Urinary bladder (tissue), 4 donors: ENCODE results near the gene TNIK. TPM values are rescaled to one million over a fixed set of nuclear protein-coding genes. Genes with fewer than 3 reads are reported as not detected.

Experiments used
- DNase-seq: peaks from one replicate; pipeline ENCODE4 v3.0.0-alpha.2; 2015; ENCODE audit errors: extremely low spot score
- H3K27ac ChIP-seq: one replicate; pipeline ENCODE4 v1.5.1; 2013; ENCODE audit warnings: low read depth, mild to moderate bottlenecking, moderate library complexity
- H3K36me3 ChIP-seq: one replicate; pipeline ENCODE4 v1.6.1; 2013; ENCODE audit warnings: mild to moderate bottlenecking, moderate library complexity; ENCODE audit not compliant: insufficient read depth
- H3K4me1 ChIP-seq: one replicate; pipeline ENCODE4 v1.6.1; 2013; ENCODE audit warnings: mild to moderate bottlenecking, moderate library complexity; ENCODE audit not compliant: insufficient read depth
- H3K4me3 ChIP-seq: one replicate; pipeline ENCODE4 v1.5.1; 2013; ENCODE audit warnings: low read depth, low read length
- WGBS: extraction: QIAGEN DNeasy Blood & Tissue Kit; methylation state at CpG from one replicate; pipeline ENCODE4 v1.1.7; 2013; 5-methylcytosine and 5-hydroxymethylcytosine counted together
- polyA plus RNA-seq: library from polyadenylated mRNA; stranded (reverse); fragments of 200-250 nt; gene quantifications from one replicate; pipeline ENCODE4 v1.2.3, GENCODE V29; 2013
- total RNA-seq: library from RNA; depleted of rRNA; stranded (reverse); fragments of >200 nt; gene quantifications from one replicate; pipeline ENCODE4 v1.2.3, GENCODE V29; 2014
- donor health status: healthy with polysubstance abuse.
- donor health status: healthy.

Gene TNIK
- total and polyA plus RNA-seq, 2 donors = 6.5 to 26.6 TPM

DNA sequence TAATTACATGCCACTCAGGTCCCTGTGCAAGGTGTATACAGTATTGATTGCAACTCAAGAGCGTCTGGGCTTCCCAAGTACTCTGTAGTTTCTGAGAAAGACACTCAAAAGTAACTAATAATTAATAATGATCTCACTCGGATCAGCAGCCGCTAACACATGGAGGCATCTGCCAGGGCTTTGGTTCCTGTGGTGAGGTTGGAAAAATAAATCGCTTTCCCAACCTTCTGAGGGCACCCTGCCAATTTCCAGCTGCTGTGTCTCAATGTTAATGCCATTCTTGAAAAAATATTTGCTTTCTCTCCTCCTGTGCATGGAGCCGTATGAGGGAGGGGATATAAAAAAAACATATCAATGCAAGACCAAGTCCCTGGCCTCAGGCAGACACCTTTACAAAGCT is 317.2 kb downstream of the TNIK start:
- 78% methylated on average over 5 of the region's 5 CpGs for WGBS
- Histone ChIP-seq H3K4me1 (no peaks in the 10 kb centered on the region), H3K4me3 (no peak overlapping the region), H3K36me3 (no peaks in the 10 kb centered on the region), H3K27ac (no peak overlapping the region)
- DNase-seq = no peak

- Histone ChIP-seq H3K36me3 (no peaks in the 10 kb centered on the region), H3K4me1 (no peaks in the 10 kb centered on the region), H3K4me3 (no peak overlapping the region), H3K27ac (no peak overlapping the region)
- no peak for DNase-seq
- 96% methylated on average over 10 of the region's 10 CpGs for WGBS
Observed at GRCh38 chr3:171140246-171140645, 320.0 kb downstream of the TNIK start.

- WGBS = 97% methylated on average over 2 of the region's 2 CpGs
- Histone ChIP-seq H3K4me3 (no peak overlapping the region), H3K4me1 (no peaks in the 10 kb centered on the region), H3K36me3 (no peaks in the 10 kb centered on the region), H3K27ac (no peak overlapping the region)
- DNase-seq = no peak
Observed at GRCh38 chr3:171138027-171138426, 322.2 kb downstream of the TNIK start.

DNA sequence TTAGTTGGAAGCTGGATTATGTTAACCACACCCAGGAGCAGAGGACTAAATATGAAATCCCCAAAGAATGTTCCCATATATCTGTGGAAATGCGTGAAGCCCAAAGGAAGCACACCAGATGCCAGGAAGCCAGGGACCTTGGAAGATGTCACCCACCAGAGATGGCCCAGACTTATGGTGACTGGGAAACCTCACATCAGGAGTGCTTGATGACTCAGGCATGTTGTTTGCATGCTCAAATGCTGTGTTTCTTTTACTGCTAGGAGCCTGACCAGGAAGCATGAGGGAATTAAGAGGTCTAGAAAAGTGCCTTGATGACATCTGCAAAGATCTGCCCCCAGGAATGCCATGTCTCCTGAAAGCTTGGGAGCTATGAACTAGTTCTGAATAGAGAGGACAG is 324.7 kb downstream of the TNIK start:
- no peak overlapping the region for H3K4me3 ChIP-seq
- H3K4me1 ChIP-seq = no peaks in the 10 kb centered on the region
- H3K36me3 ChIP-seq = peaks cover 1% of the 10 kb centered on the region
- DNase-seq = no peak
- no peak overlapping the region for H3K27ac ChIP-seq
- 69% methylated on average over 1 of the region's 1 CpG for WGBS

- WGBS = 72% methylated on average over 5 of the region's 5 CpGs
- no peaks in the 10 kb centered on the region for H3K4me1 ChIP-seq
- no peak for DNase-seq
Observed at GRCh38 chr3:171133796-171134569, 326.2 kb downstream of the TNIK start.

GRCh38 chr3:171133337-171133736 is 326.9 kb downstream of the TNIK start:
- Histone ChIP-seq H3K4me1 (no peaks in the 10 kb centered on the region), H3K27ac (no peak overlapping the region), H3K4me3 (no peak overlapping the region), H3K36me3 (peaks cover 1% of the 10 kb centered on the region)
- no peak for DNase-seq
- 83% methylated on average over 5 of the region's 5 CpGs for WGBS

More at GRCh38 chr3:171133796-171134569, 326.2 kb downstream of the TNIK start:
- no peak overlapping the region for H3K4me3 ChIP-seq
- H3K27ac ChIP-seq = no peak overlapping the region
- H3K36me3 ChIP-seq = peaks cover 1% of the 10 kb centered on the region

- WGBS = 91% methylated on average over 4 of the region's 4 CpGs
- DNase-seq = no peak
- Histone ChIP-seq H3K4me1 (no peaks in the 10 kb centered on the region), H3K36me3 (peaks cover 1% of the 10 kb centered on the region), H3K4me3 (no peak overlapping the region), H3K27ac (peak overlapping the region; percentile 2)
Observed at GRCh38 chr3:171132873-171133272, 327.3 kb downstream of the TNIK start.

DNA sequence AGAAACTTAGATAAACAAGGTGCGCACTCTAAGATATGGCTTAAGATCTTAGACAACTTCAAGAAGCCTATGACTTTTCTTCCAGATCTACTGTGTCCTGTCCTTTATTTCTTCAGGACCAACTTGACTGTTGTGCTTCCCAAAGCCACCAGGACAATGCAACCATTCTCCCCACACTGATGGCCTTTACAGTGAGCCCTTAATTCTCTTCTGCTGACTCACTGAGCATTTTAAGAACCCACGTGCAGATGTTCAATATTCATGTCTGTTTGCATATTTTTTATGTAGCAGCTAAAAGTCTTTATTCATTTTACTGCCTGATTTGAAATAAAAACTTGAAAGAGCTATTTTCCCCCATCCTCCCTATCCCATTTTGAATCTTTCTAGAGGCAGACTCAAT is 330.4 kb downstream of the TNIK start:
- WGBS = 67% methylated on average over 2 of the region's 2 CpGs
- Histone ChIP-seq H3K27ac (no peak overlapping the region), H3K4me3 (no peak overlapping the region), H3K36me3 (peaks cover 1% of the 10 kb centered on the region), H3K4me1 (no peaks in the 10 kb centered on the region)
- no peak for DNase-seq

DNA sequence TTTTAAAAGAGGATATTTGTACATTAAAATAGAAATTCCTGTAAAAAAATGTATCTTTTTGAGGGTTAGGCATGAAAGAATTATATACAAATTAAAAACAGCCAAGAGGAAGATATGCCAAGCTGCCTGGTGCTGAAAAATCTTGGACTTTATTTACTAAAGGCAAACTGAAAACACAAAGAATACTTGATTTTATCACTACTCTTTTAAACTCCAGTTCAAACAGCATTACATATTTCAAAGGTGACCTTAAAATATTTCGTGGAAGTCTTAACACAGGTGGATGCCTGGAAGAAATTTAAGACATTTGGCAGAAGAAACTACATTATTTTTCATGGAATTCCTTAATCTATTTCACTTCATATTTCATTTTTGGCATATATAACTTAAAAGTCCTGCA is 332.6 kb downstream of the TNIK start:
- no peak overlapping the region for H3K27ac ChIP-seq
- peaks cover 4% of the 10 kb centered on the region for H3K36me3 ChIP-seq
- WGBS = 87% methylated on average over 1 of the region's 1 CpG
- no peaks in the 10 kb centered on the region for H3K4me1 ChIP-seq
- DNase-seq = no peak
- H3K4me3 ChIP-seq = no peak overlapping the region

GRCh38 chr3:171126478-171127209 is 333.6 kb downstream of the TNIK start:
- H3K4me1 ChIP-seq = no peaks in the 10 kb centered on the region
- peaks cover 4% of the 10 kb centered on the region for H3K36me3 ChIP-seq
- no peak for DNase-seq
- no peak overlapping the region for H3K4me3 ChIP-seq
- no peak overlapping the region for H3K27ac ChIP-seq
- 96% methylated on average over 7 of the region's 7 CpGs for WGBS

- no peak overlapping the region for H3K4me3 ChIP-seq
- peaks cover 3% of the 10 kb centered on the region for H3K36me3 ChIP-seq
- 30% methylated on average over 1 of the region's 1 CpG for WGBS
Observed at GRCh38 chr3:171125010-171125409, 335.2 kb downstream of the TNIK start.

DNA sequence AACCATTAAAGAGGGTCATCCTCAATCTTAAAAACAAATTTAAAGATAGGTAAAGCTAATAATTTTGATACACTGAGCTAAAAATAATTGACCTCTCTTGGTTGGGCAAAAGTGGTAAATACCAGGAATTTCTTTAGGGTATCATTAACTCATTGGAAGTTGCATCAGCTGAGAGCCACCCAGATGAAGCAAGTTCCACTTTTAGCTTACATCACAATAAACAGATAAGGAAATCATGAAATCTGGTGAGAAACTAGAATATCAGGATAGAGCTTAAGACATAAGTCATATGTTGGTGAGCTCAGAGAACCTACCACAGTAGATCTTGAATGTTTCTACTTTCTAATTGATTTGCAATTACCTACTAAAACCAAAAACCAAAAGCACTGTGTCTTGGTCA is 336.3 kb downstream of the TNIK start:
- DNase-seq = no peak
- no peak overlapping the region for H3K27ac ChIP-seq
- H3K4me1 ChIP-seq = no peaks in the 10 kb centered on the region
- peaks cover 3% of the 10 kb centered on the region for H3K36me3 ChIP-seq
- H3K4me3 ChIP-seq = no peak overlapping the region

More at GRCh38 chr3:171125010-171125409, 335.2 kb downstream of the TNIK start:
- Histone ChIP-seq H3K4me1 (no peaks in the 10 kb centered on the region), H3K27ac (no peak overlapping the region)
- DNase-seq = no peak

GRCh38 chr3:171122861-171123260 is 337.3 kb downstream of the TNIK start:
- 88% methylated on average over 2 of the region's 2 CpGs for WGBS
- Histone ChIP-seq H3K4me3 (no peak overlapping the region), H3K36me3 (peaks cover 3% of the 10 kb centered on the region), H3K27ac (no peak overlapping the region), H3K4me1 (no peaks in the 10 kb centered on the region)
- DNase-seq = no peak

DNA sequence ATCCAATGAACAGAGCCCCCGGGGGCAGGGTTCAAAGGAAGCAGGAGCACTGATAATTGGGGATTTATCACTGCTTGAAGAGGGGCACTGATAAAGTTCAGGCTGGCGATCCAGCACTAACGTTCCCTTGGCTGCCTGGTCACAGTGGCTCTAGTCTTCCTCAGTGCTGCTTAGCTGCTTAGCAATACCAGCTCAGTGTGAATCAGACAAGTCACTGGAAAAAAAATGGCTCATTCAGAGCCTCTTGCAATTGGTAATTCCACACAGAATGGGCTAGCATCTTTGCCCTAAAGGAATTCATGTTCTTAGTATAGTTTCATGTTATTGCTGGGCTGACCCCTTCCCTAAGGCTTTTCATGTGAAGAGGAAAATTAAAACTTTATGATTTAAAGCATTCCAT is 338.0 kb downstream of the TNIK start:
- no peak for DNase-seq
- Histone ChIP-seq H3K4me3 (no peak overlapping the region), H3K4me1 (no peaks in the 10 kb centered on the region), H3K27ac (no peak overlapping the region), H3K36me3 (peaks cover 3% of the 10 kb centered on the region)
- WGBS = 57% methylated on average over 3 of the region's 3 CpGs
